Activated CD4-positive, CD25-positive, alpha-beta regulatory T cell treated with anti-CD3 and anti-CD28 coated beads, Interleukin-2, amount 50 U/mL, for 24 hours (primary cell): ENCODE results near the gene MED27.
"Not testable (repeated sequence)": the region's sequence is repeated elsewhere in the genome, so short reads cannot be mapped to it uniquely, and the experiment has no call there.

Source experiments
- ATAC-seq, 2 donors: fragments of 150-1000 bp; cut with Tn5 transposase; one replicate each; pipeline ENCODE4 v1.10.0; 2021; ENCODE audit warnings: mild to moderate bottlenecking in 1 of 2, moderate library complexity in 1 of 2

Gene MED27

GRCh38 chr9:132014218-132014805 is 65.4 kb downstream of the MED27 start:
- no peak for ATAC-seq

GRCh38 chr9:132012704-132013357 is 66.8 kb downstream of the MED27 start:
- no peak for ATAC-seq

GRCh38 chr9:132011896-132012295 is 67.8 kb downstream of the MED27 start:
- ATAC-seq = no peak

GRCh38 chr9:132011309-132011708 is 68.4 kb downstream of the MED27 start:
- no peak for ATAC-seq

- not testable (repeated sequence) for ATAC-seq
Measured at GRCh38 chr9:132010201-132010600, 69.5 kb downstream of the MED27 start.

- ATAC-seq = no peak
Measured at GRCh38 chr9:132008855-132009812, 70.5 kb downstream of the MED27 start.

- ATAC-seq = no peak
Measured at GRCh38 chr9:132008184-132008803, 71.4 kb downstream of the MED27 start.

- ATAC-seq = no peak
Measured at GRCh38 chr9:132007371-132008025, 72.2 kb downstream of the MED27 start.

GRCh38 chr9:132006677-132007370 is 72.8 kb downstream of the MED27 start:
- ATAC-seq = peak; percentile 87 to 92

GRCh38 chr9:132005899-132006298 is 73.8 kb downstream of the MED27 start:
- ATAC-seq = no peak

- ATAC-seq = no peak
Measured at GRCh38 chr9:132004323-132004722, 75.3 kb downstream of the MED27 start.

- no peak for ATAC-seq
Measured at GRCh38 chr9:132003896-132004295, 75.8 kb downstream of the MED27 start.

GRCh38 chr9:132003319-132003704 is 76.4 kb downstream of the MED27 start:
- no peak for ATAC-seq

GRCh38 chr9:132002643-132003318 is 76.9 kb downstream of the MED27 start:
- ATAC-seq = no peak

GRCh38 chr9:132001567-132001966 is 78.1 kb downstream of the MED27 start:
- no peak for ATAC-seq

GRCh38 chr9:132000659-132001058 is 79.0 kb downstream of the MED27 start:
- no peak for ATAC-seq

GRCh38 chr9:131999692-132000551 is 79.7 kb downstream of the MED27 start:
- ATAC-seq = peak; percentile 65 to 68

GRCh38 chr9:131997779-131998178 is 81.9 kb downstream of the MED27 start:
- ATAC-seq = no peak

GRCh38 chr9:131997076-131997475 is 82.6 kb downstream of the MED27 start:
- no peak for ATAC-seq

- no peak for ATAC-seq
Measured at GRCh38 chr9:131995382-131995781, 84.3 kb downstream of the MED27 start.
